GM10248 (cell line): ENCODE data around the gene RARS1.

Experiments
- CTCF ChIA-PET: fragments of 300-600 bp; sonication (Branson Sonifier 250); formaldehyde crosslinking; extraction: SDS; loops from one replicate; lab custom pipeline; 2021; ENCODE audit warnings: antibody characterized with exemption; lab: Yijun Ruan, JAX
- POLR2A ChIA-PET: fragments of 350-650 bp; sonication (Branson Sonifier 250); formaldehyde crosslinking; extraction: SDS; loops from one replicate; lab custom pipeline; 2020; ENCODE audit warnings: antibody characterized with exemption; lab: Yijun Ruan, JAX
- DNase-seq: peaks from one replicate; pipeline ENCODE4 v3.0.0; 2012; ENCODE audit errors: extremely low spot score
- CTCF ChIP-seq: IDR thresholded peaks from 2 replicates; pipeline ENCODE4 v1.5.1; 2012; ENCODE audit warnings: mild to moderate bottlenecking, low read depth; ENCODE audit errors: extremely low read depth, missing control alignments, control extremely low read depth

The RARS1 gene

GRCh38 chr5:168482361-168482760 is 3.9 kb upstream of the RARS1 start:
- DNase-seq, result no peak
- no peak for TF ChIP-seq CTCF
- ChIA-PET CTCF (interaction anchor here (1.7 kb wide), 1 partner anchor 157 kb away, joined by 3 read pairs; no protein-coding TSS in a partner anchor), POLR2A (no interaction called here)

- ChIA-PET POLR2A (no interaction called here), CTCF (interaction anchor here (0.8 to 1.4 kb wide), 3 partner anchors 9 to 12 kb away, joined by 3 read pairs; no protein-coding TSS in a partner anchor)
- TF ChIP-seq CTCF, result no peak
- no peak for DNase-seq
These were observed 2.8 kb downstream of the RARS1 start for GRCh38 chr5:168489059-168489458.

GRCh38 chr5:168494057-168494555 is 7.8 kb downstream of the RARS1 start:
- no peak for TF ChIP-seq CTCF
- POLR2A ChIA-PET, result no interaction called here
- CTCF ChIA-PET, result interaction anchor here (1.7 kb wide), 1 partner anchor 11 kb away, joined by 4 read pairs; no protein-coding TSS in a partner anchor
- no peak for DNase-seq

- CTCF ChIA-PET, result no interaction called here
- POLR2A ChIA-PET, result no interaction called here
- TF ChIP-seq CTCF, result no peak
- DNase-seq, result no peak
These were observed 16.4 kb downstream of the RARS1 start for GRCh38 chr5:168502563-168503237.

GRCh38 chr5:168513861-168514428 is 27.7 kb downstream of the RARS1 start:
- no peak for DNase-seq
- ChIA-PET CTCF (no interaction called here), POLR2A (no interaction called here)
- no peak for TF ChIP-seq CTCF

GRCh38 chr5:168525856-168526255 is 39.6 kb downstream of the RARS1 start:
- ChIA-PET CTCF (interaction anchor here (1.3 kb wide), 1 partner anchor 11 kb away, joined by 3 read pairs; no protein-coding TSS in a partner anchor), POLR2A (no interaction called here)
- no peak for DNase-seq
- no peak for TF ChIP-seq CTCF
